ENCODE results near the gene SSH2. TPM values are rescaled to one million over a fixed set of nuclear protein-coding genes. Genes with fewer than 3 reads are reported as not detected.

Gene SSH2
- total and polyA plus RNA-seq, 2 donors (not counting 1 experiment from before 2014, with no cell fraction given), result 51.5 to 183 TPM

DNA sequence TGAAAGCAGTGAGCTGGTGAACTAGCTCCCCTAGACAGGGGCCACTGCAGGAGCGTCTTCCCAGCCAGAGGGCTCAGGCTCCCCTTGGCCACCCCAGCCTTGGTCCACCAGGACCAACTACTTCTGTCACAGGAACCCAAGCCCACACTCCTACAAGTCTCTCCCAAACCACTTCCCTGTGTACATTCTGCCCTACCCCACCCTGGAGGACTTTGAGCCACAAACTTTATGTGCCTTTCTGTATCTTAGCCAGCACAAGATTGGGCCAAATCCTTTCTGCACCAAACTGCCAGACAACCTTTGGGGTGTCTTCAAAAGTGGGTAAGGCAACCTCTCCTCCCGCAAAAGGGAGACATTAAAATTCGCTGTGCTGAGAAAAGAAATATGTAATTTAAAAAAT, 43.0 kb upstream of the SSH2 start:
- H4K20me1 ChIP-seq (ENCODE audit: control insufficient read depth, insufficient read depth, low read length, poor library complexity, severe bottlenecking), result no peaks in the 10 kb centered on the region
- peaks cover 0 to 4% of the 10 kb centered on the region in 2 donors for H3K4me1 ChIP-seq (ENCODE audit: control insufficient read depth in 2 of 2, insufficient read depth in 2 of 2, low read length in 2 of 2)
- Mint-ChIP-seq H3K27ac (no peak overlapping the region), H3K4me1 (peaks cover 4% of the 10 kb centered on the region), H3K27me3 (no peaks in the 10 kb centered on the region), H3K4me3 (no peak overlapping the region), H3K9me3 (ENCODE audit: insufficient read depth) (no peaks in the 10 kb centered on the region)
- intact Hi-C loops (cut with micrococcal nuclease), result no loop called here
- H2AFZ ChIP-seq (ENCODE audit: insufficient read depth, low read depth, low read length, poor library complexity, severe bottlenecking), result no peak overlapping the region
- no peak for ATAC-seq (ENCODE audit: low read depth)
- H3K9ac ChIP-seq (ENCODE audit: low read length), result no peak overlapping the region
- no peaks in the 10 kb centered on the region for H3K79me2 ChIP-seq (ENCODE audit: control insufficient read depth, insufficient read depth, low read length)
- ChIA-PET POLR2A (no interaction called here), CTCF (no interaction called here)
- H3K27ac ChIP-seq (ENCODE audit: low read length in 2 of 2), result no peak overlapping the region
- H3K27me3 ChIP-seq (replicated peaks in 1 of 4; ENCODE audit: control extremely low read depth in 1 of 4, control insufficient read depth in 3 of 4, insufficient read depth in 4 of 4, low read length in 3 of 4), result no peaks in the 10 kb centered on the region
- TF ChIP-seq CTCF (IDR thresholded peaks at IDR 0.05) (no peak), EZH2 (IDR thresholded peaks at IDR 0.05; ENCODE audit: borderline replicate concordance, insufficient read depth, low read depth, low read length, poor library complexity, severe bottlenecking) (no peak)
- H3K36me3 ChIP-seq (replicated peaks in 1 of 2; ENCODE audit: control extremely low read depth in 1 of 2, control insufficient read depth in 1 of 2, extremely low read depth in 1 of 2, insufficient read depth in 2 of 2, low read length in 1 of 2), result no peaks in the 10 kb centered on the region
- WGBS (ENCODE audit: insufficient coverage), result 100% methylated on average over 1 of the region's 3 CpGs
- DNase-seq, result no peak
- H3K9me3 ChIP-seq (ENCODE audit: control extremely low read depth in 1 of 3, control insufficient read depth in 2 of 3, insufficient read depth in 1 of 3, low read length in 2 of 3), result no peaks in the 10 kb centered on the region
- no peak overlapping the region for H3K4me3 ChIP-seq (ENCODE audit: control extremely low read depth in 1 of 5, extremely low read depth in 1 of 5, insufficient read depth in 1 of 5, low read depth in 2 of 5, low read length in 4 of 5)
- no peak overlapping the region for H3K4me2 ChIP-seq (replicated peaks; ENCODE audit: low read depth, low read length, poor library complexity, severe bottlenecking)

GRCh38 chr17:29972277-29972676, 42.2 kb upstream of the SSH2 start:
- Histone ChIP-seq H2AFZ (ENCODE audit: insufficient read depth, low read depth, low read length, poor library complexity, severe bottlenecking) (no peak overlapping the region), H3K27me3 (replicated peaks in 1 of 4; ENCODE audit: control extremely low read depth in 1 of 4, control insufficient read depth in 3 of 4, insufficient read depth in 4 of 4, low read length in 3 of 4) (no peaks in the 10 kb centered on the region), H3K4me1 (ENCODE audit: control insufficient read depth in 2 of 2, insufficient read depth in 2 of 2, low read length in 2 of 2) (peaks cover 0 to 4% of the 10 kb centered on the region in 2 donors), H3K4me3 (ENCODE audit: control extremely low read depth in 1 of 5, extremely low read depth in 1 of 5, insufficient read depth in 1 of 5, low read depth in 2 of 5, low read length in 4 of 5) (no peak overlapping the region), H3K4me2 (replicated peaks; ENCODE audit: low read depth, low read length, poor library complexity, severe bottlenecking) (no peak overlapping the region), H3K9ac (ENCODE audit: low read length) (no peak overlapping the region), H3K27ac (ENCODE audit: low read length in 2 of 2) (no peak overlapping the region), H4K20me1 (ENCODE audit: control insufficient read depth, insufficient read depth, low read length, poor library complexity, severe bottlenecking) (no peaks in the 10 kb centered on the region), H3K9me3 (ENCODE audit: control extremely low read depth in 1 of 3, control insufficient read depth in 2 of 3, insufficient read depth in 1 of 3, low read length in 2 of 3) (no peaks in the 10 kb centered on the region), H3K36me3 (replicated peaks in 1 of 2; ENCODE audit: control extremely low read depth in 1 of 2, control insufficient read depth in 1 of 2, extremely low read depth in 1 of 2, insufficient read depth in 2 of 2, low read length in 1 of 2) (no peaks in the 10 kb centered on the region), H3K79me2 (ENCODE audit: control insufficient read depth, insufficient read depth, low read length) (no peaks in the 10 kb centered on the region)
- peaks cover 4% of the 10 kb centered on the region for H3K4me1 Mint-ChIP-seq
- DNase-seq (no peak), ATAC-seq (ENCODE audit: low read depth) (no peak)
- POLR2A ChIA-PET, result no interaction called here
- WGBS (ENCODE audit: insufficient coverage), result 95% methylated on average over 18 of the region's 18 CpGs
- no peak for TF ChIP-seq CTCF (IDR thresholded peaks at IDR 0.05)
- TF ChIP-seq EZH2 (IDR thresholded peaks at IDR 0.05; ENCODE audit: borderline replicate concordance, insufficient read depth, low read depth, low read length, poor library complexity, severe bottlenecking), result no peak
- CTCF ChIA-PET, result no interaction called here
- intact Hi-C loops (cut with micrococcal nuclease), result no loop called here
- no peak overlapping the region for H3K4me3 Mint-ChIP-seq
- H3K27ac Mint-ChIP-seq, result no peak overlapping the region
- H3K27me3 Mint-ChIP-seq, result no peaks in the 10 kb centered on the region
- no peaks in the 10 kb centered on the region for H3K9me3 Mint-ChIP-seq (ENCODE audit: insufficient read depth)

Measured in B cell (primary cell).